HG02973 (cell line): ENCODE data around the gene NRXN2.

Experiments
- ATAC-seq: cut with Tn5 transposase; IDR thresholded peaks from one replicate; pipeline ENCODE4 v1.9.1; 2021; ENCODE audit warnings: moderate library complexity; ENCODE audit not compliant: unreplicated experiment

Gene NRXN2

GRCh38 chr11:64759131-64759721 lies 36.2 kb upstream of the NRXN2 start:
- no peak for ATAC-seq

DNA sequence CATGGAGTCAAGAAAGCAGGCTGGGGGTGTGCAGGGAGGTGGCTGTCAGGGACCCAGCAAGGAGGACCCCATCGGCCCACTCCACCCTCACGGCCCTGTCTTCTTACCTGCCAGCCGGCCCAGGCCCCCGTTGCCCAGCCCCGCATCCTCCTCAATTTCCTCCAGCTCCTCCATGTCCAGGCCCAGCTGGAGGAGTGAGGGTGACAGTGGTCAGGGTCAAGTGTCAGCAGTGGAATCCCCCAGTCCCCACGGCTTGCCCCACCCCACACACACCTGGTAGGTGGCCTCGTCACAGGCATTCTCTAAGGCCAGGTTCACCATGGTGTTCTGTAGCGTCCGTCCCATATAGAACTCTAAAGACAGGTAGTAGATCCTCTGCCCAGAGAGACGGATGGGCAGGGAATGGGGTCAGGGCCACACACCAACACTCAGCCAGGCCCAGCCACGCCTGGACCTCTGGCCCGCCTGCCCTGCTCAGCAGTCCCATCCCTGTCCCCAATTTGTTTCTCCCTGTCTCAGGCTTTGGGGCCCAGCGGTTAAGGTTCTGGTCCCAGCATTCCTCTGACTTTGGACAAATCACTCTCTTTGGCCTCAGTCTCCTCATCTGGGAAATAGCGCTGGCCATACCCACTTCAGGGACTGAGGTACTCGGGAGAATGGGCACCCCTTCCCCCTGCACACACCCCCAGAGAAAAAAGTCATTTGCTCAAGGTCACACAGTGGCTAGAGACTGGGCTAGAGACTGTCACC lies 35.5 kb upstream of the NRXN2 start:
- no peak for ATAC-seq

GRCh38 chr11:64757549-64758329 lies 34.7 kb upstream of the NRXN2 start:
- no peak for ATAC-seq

DNA sequence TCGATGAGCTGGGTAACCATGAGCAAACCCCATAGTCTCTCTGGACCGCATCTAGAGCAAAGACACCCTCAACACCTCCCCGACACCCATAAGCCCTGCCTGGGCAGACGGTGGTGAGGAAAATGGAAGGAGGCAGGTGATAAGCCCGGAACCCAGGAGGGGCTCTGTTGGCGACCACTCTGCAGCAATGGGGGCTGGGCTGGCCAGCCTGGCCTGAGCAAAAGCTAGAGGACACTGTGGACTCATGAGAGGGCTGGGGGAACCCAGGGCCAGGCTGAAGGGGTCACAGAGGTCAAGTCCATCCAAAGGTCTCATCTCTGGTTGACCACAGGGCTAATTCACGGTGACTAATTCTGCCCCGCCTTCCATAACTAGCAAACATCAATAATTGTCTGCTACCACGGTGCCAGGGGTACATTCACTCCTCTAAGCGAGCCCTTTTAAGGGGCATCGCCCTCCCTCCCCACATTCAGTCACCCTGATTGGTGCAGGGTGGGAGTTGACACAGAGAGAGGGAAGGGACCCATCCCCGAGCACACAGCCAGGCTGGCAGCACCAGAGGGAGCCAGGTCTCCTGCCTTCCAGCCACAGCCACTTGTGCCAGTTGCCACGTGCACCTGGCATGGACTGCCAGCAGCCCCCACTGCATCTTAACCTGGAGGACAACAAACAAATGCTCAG lies 32.8 kb upstream of the NRXN2 start:
- no peak for ATAC-seq

DNA sequence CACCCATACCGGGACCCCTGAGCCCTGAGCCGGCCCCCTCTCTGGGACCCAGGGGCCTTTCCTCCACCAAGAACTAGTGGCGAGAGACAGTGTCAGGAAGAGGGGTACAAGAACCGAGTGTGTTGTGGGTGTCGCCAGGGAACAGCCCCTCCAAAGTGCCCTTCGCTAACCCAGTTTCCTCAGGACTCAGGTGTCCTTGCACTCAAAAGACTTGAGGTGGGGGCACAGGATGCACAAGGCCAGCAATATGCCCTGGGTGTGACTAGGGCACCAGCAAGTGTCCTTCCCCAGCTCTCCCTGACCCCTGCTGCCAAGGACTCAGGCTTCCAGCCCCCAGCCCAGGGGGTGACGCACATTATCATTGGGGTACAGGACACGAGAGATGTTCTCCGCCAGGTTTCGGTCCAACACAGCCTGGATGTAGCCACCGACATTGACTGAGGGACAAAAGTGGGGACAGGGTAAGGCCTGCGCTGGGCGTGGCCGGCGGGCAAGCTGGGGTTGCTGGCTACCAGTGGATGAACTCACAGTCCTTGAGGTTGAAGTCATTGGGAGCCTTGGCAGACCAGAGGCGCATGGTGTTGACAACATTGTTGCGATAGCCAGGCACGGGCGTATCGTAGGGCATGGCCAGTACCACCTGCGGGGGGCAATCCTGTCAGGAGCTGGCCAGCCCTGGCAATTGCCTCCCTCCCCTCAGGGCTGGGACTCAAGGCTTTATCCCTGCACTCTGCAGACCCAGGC lies 32.1 kb upstream of the NRXN2 start:
- ATAC-seq: no peak

- ATAC-seq: no peak
Measured at GRCh38 chr11:64754124-64754918, 31.3 kb upstream of the NRXN2 start.

DNA sequence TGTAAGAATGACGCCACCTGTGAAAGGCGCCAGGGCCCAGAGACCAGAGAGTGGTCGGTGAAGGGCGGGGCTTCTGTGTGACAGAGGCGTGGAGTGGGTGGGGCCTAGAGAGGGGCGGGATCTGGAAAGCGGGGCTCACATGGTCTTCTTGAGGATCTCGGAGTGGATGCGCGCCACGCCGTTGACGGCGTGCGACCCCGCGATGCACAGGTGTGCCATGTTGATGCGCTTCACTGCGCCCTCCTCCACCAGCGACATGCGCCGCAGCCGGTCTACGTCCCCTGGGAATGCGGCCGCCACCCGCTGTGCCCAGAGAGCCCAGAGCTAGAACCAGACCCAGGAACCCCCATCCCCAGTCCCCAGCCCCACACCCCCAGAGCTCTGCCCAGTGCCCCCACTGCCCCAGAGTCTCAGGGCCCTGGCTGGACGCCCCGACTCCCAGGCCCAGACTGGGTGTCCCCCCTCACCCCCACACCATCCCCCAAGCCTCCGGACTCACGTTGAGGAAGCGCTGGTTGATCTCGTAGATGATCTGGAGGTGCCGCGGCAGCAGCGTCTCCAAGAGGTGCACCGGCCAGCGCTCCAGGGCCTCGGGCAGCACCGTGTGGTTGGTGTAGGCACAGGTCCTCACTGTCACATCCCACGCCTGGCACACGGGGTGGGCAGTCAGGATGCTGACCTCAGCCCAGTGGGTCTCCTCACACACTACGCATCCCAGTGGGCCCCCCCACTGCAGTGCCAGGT lies 30.6 kb upstream of the NRXN2 start:
- ATAC-seq: no peak

DNA sequence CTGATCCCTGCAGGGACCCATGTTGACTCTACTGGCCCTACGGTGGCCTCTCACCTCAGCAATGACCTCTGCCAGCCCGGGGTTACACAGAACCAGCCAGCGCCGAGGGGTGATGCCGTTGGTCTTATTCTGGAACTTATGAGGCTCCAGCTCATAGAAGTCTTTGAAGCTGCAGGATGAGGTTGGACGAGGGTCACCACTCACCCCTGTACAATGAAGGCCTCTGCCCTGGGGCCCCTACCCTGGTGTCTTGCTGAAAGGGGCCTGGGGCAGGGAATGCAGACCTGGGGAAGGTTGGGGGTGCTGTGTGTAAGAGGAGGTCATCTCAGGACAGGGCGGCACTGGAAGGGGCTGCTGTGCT lies 30.0 kb upstream of the NRXN2 start:
- ATAC-seq: no peak

GRCh38 chr11:64752175-64752970 lies 29.4 kb upstream of the NRXN2 start:
- no peak for ATAC-seq

- no peak for ATAC-seq
Measured at GRCh38 chr11:64751580-64751979, 28.6 kb upstream of the NRXN2 start.

GRCh38 chr11:64751136-64751535 lies 28.1 kb upstream of the NRXN2 start:
- ATAC-seq: no peak

DNA sequence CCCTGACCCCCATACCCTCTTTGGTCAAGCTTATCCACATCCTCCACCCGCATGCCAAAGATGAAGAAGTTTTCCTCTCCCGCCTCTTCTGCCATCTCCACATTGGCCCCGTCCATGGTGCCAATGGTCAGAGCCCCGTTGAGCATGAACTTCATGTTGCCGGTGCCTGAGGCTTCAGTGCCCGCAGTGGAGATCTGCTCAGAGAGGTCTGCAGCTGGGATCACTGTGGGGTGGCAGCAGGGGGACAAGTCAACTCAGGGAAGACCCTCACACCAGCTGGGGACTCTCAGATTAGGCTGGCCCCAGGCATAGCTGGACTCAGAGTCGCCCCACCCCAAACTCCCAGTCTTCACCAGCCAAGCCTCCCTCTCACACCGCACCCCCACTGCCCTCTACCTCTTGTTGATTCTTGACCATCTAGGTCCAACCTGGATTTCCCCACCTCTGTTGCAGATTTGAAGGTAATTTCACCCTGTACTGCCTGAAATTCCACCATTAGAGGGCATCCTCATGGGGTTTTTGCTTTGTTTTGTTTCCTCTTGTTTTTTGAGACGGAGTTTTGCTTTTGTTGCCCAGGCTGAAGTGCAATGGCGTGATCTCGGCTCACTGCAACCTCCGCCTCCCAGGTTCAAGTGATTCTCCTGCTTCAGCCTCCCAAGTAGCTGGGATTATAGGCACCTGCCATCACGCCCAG lies 27.5 kb upstream of the NRXN2 start:
- ATAC-seq: no peak

GRCh38 chr11:64747961-64748665 lies 25.1 kb upstream of the NRXN2 start:
- ATAC-seq: no peak

DNA sequence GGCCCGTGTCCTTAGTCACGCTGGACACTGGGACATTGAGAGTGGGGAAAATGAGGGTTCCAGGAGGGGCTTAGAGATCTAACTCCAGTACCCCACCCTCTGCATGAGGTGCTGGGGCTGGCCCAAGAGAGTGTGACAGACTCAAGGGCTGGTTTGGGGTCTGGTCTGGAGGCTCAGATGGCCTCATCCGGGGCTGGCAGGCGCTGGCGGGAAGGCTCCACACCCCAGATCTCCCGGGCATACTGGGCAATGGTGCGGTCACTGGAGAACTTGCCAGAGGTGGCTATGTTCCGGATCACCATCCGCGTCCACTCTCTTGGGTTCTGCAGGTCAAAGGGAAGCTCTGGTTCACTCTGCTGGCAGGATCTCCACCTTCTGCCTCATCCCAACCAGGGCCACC lies 23.5 kb upstream of the NRXN2 start:
- no peak for ATAC-seq

DNA sequence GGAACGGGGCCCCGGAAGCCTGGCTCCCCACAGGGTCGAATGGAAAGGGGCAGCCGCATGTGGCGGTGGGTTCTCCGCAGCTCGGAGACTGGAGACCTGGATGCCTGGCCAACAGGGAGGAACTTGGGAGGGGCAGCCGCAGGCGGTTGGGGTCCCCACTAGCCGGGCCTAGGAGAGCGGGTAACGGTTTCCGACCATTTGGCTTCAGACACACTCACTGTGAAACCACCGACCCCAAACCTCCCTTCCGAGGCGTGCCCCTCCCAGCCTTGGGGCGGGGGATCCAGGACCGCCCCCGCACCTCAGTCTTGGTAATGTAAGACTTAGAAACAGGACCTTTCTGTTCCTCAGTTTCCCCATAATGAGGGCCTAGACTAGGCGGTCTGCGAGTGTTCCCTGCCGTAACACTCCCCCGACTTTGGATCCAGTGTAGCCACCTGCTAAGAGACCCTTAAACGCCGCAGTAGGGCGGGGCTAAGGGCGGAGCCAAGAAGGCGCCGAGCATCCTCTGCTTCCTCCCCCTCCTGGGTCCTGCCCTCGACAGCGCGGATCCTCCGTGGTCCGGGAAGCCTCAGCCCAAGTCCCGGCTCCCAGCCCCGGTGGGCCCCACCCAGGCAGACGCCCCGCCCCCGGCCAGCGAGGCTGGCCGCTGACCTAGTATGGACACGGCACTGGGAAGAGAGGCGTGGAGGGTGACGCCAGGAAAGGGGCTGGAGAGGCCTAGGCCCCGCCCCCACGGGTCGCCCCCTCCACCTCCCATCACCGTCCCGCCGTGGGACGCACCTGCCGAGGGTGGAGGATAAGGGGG lies 22.7 kb upstream of the NRXN2 start:
- no peak for ATAC-seq

DNA sequence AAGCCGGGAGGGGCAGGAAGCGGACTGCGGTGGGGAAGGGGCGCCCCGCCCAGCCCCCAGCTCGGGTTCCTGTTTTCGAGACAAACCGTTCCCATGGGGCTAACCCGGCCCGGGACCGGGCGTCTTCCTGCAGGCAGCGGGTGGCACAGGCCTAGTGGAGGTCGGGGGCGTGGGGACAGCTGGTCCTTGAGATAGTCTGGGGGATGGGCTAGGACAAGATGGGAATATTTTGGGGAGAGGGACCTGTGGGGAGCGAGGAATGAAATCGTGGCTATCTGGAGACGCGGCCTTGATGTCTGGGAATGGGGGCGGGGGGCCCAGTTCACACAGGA lies 22.2 kb upstream of the NRXN2 start:
- no peak for ATAC-seq
